ENCODE results near the gene RHOV.

The RHOV gene

GRCh38 chr15:40906991-40907802, 33.2 kb upstream of the RHOV start:
- H3K27ac ChIP-seq = peak overlapping the region; percentile 91
- POLR2A ChIA-PET (ENCODE audit: low non-redundant PET) = interaction anchor here (0.5 kb wide), 1 partner anchor 260 kb away, joined by 3 read pairs; no protein-coding TSS in a partner anchor
- no peak for TF ChIP-seq CTCF (conservative IDR thresholded peaks at IDR 0.05; ENCODE audit: low read depth)
- no peak for DNase-seq (ENCODE audit: low spot score)
- CTCF ChIA-PET = interaction anchor here (0.6 to 2.8 kb wide), 11 partner anchors 9 to 426 kb away, joined by 3 to 26 read pairs (median 4); partner anchors contain the start of genes NUSAP1 and OIP5

- CTCF ChIA-PET = interaction anchor here (0.5 to 2.8 kb wide), 19 partner anchors 9 to 1332 kb away, joined by 3 to 26 read pairs (median 4); partner anchors contain the start of genes NUSAP1, OIP5 and VPS18
- DNase-seq (ENCODE audit: low spot score) = peak; percentile 85
- TF ChIP-seq CTCF (conservative IDR thresholded peaks at IDR 0.05; ENCODE audit: low read depth) = peak; percentile 92
- H3K27ac ChIP-seq = peak overlapping the region; percentile 91
- POLR2A ChIA-PET (ENCODE audit: low non-redundant PET) = no interaction called here
Observed at GRCh38 chr15:40906091-40906990, 32.3 kb upstream of the RHOV start.

GRCh38 chr15:40904552-40905201, 30.6 kb upstream of the RHOV start:
- CTCF ChIA-PET = interaction anchor here (0.6 to 2.8 kb wide), 25 partner anchors 10 to 608 kb away, joined by 3 to 24 read pairs (median 5); partner anchors contain the start of genes CHAC1, DLL4 and VPS18
- peak overlapping the region; percentile 91 for H3K27ac ChIP-seq
- TF ChIP-seq CTCF (conservative IDR thresholded peaks at IDR 0.05; ENCODE audit: low read depth) = no peak
- DNase-seq (ENCODE audit: low spot score) = no peak
- POLR2A ChIA-PET (ENCODE audit: low non-redundant PET) = no interaction called here

- POLR2A ChIA-PET (ENCODE audit: low non-redundant PET) = no interaction called here
- TF ChIP-seq CTCF (conservative IDR thresholded peaks at IDR 0.05; ENCODE audit: low read depth) = no peak
- no peak for DNase-seq (ENCODE audit: low spot score)
- peak overlapping the region; percentile 91 for H3K27ac ChIP-seq
- CTCF ChIA-PET = interaction anchor here (0.6 to 2.8 kb wide), 19 partner anchors 8 to 518 kb away, joined by 3 to 24 read pairs (median 5); partner anchors contain the start of genes DLL4 and VPS18
Observed at GRCh38 chr15:40902605-40903561, 28.8 kb upstream of the RHOV start.

- ChIA-PET POLR2A (ENCODE audit: low non-redundant PET) (interaction anchor here (0.7 kb wide), 1 partner anchor 40 kb away, joined by 5 read pairs; no protein-coding TSS in a partner anchor), CTCF (interaction anchor here (0.6 to 1.6 kb wide), 3 partner anchors 42 to 320 kb away, joined by 3 to 5 read pairs (median 3); no protein-coding TSS in a partner anchor)
- DNase-seq (ENCODE audit: low spot score) = no peak
- TF ChIP-seq CTCF (conservative IDR thresholded peaks at IDR 0.05; ENCODE audit: low read depth) = no peak
- H3K27ac ChIP-seq = no peak overlapping the region; the same call in 1 of the 2 replicates
Observed at GRCh38 chr15:40901053-40901443, 27.0 kb upstream of the RHOV start.

Measured in RWPE1 (cell line).